ENCODE results near the gene NKAPD1. TPM values are rescaled to one million over a fixed set of nuclear protein-coding genes. Genes with fewer than 3 reads are reported as not detected.

Gene NKAPD1
- total RNA-seq, 2 donors from 2014 or later, result 12.5 to 12.8 TPM

DNA sequence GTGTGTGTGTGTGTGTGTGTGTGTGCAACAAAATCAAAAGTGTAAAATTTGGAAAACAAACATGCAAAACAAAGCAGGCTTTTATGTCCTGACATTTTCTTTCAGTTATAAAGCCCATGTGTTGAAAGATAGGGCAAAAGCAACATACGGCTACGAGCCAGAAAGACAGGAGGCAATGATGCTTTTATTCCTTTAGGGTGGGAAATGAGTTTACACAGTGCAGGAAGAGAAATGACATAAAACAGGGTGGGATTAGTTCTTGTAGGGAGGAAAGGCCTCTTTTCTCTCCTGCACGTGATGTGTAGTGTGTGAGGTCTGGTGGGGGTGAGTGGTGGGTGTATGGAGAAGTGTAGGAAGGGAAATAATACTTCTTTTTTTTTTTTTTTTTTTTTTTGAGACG lies 60.4 kb downstream of the NKAPD1 start:
- TF ChIP-seq, protein P1, sequence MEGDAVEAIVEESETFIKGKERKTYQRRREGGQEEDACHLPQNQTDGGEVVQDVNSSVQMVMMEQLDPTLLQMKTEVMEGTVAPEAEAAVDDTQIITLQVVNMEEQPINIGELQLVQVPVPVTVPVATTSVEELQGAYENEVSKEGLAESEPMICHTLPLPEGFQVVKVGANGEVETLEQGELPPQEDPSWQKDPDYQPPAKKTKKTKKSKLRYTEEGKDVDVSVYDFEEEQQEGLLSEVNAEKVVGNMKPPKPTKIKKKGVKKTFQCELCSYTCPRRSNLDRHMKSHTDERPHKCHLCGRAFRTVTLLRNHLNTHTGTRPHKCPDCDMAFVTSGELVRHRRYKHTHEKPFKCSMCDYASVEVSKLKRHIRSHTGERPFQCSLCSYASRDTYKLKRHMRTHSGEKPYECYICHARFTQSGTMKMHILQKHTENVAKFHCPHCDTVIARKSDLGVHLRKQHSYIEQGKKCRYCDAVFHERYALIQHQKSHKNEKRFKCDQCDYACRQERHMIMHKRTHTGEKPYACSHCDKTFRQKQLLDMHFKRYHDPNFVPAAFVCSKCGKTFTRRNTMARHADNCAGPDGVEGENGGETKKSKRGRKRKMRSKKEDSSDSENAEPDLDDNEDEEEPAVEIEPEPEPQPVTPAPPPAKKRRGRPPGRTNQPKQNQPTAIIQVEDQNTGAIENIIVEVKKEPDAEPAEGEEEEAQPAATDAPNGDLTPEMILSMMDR (IDR thresholded peaks at IDR 0.05), result no peak
- Histone ChIP-seq H3K27ac (peak overlapping the region; percentile 50), H3K9me3 (no peaks in the 10 kb centered on the region), H3K9ac (ENCODE audit: low read depth in 2 of 2, low read length in 2 of 2) (peak overlapping the region in 1 of 2 donors; percentile 63), H3K4me1 (peaks cover 9% of the 10 kb centered on the region), H3K4me3 (no peak overlapping the region), H3K36me3 (no peaks in the 10 kb centered on the region), H3K27me3 (no peaks in the 10 kb centered on the region)
- intact Hi-C loops (cut with DNase I), result no loop called here
- peak; percentile 48 for DNase-seq

Other genes with a start within 250 kb of the NKAPD1 start
- gene ALG9, start 202.7 kb upstream of the NKAPD1 start, total RNA-seq, result 10 to 100 TPM; 23.2 to 25.2 TPM
- 1 to 10 TPM; 1.6 to 2.1 TPM for gene FDXACB1, start 195.1 kb upstream of the NKAPD1 start, total RNA-seq
- 10 to 100 TPM; 18.8 to 20.0 TPM for gene CFAP68, start 194.8 kb upstream of the NKAPD1 start, total RNA-seq
- 100 to 1,000 TPM in 1 of 2 donors, 10 to 100 TPM in 1; 10.6 to 166 TPM for gene CRYAB, start 162.5 kb upstream of the NKAPD1 start, total RNA-seq
- gene HSPB2, start 161.6 kb upstream of the NKAPD1 start, total RNA-seq, result 1 to 10 TPM in 1 of 2 donors, under 1 TPM in 1; 0.25 to 2.2 TPM
- gene C11orf52, start 155.4 kb upstream of the NKAPD1 start, total RNA-seq, result 1 to 10 TPM; 7.3 to 8.8 TPM
- gene DIXDC1, start 137.0 kb upstream of the NKAPD1 start, total RNA-seq, result 10 to 100 TPM in 1 of 2 donors, 1 to 10 TPM in 1; 4.0 to 13.8 TPM
- 10 to 100 TPM; 67.3 to 73.4 TPM for gene DLAT, start 48.9 kb upstream of the NKAPD1 start, total RNA-seq
- 1 to 10 TPM in 1 of 2 donors, under 1 TPM in 1; 0.82 to 1.0 TPM for gene PIH1D2, start 282 bp upstream of the NKAPD1 start, total RNA-seq
- gene TIMM8B, start 12.5 kb downstream of the NKAPD1 start, total RNA-seq, result 10 to 100 TPM; 40.7 to 93.9 TPM
- 100 to 1,000 TPM; 274 to 276 TPM for gene SDHD, start 12.6 kb downstream of the NKAPD1 start, total RNA-seq
- gene IL18, start 89.8 kb downstream of the NKAPD1 start, total RNA-seq, result 10 to 100 TPM; 42.3 to 63.4 TPM
- under 1 TPM in 1 of 2 donors, not detected in 1; 0.42 TPM for gene TEX12, start 93.1 kb downstream of the NKAPD1 start, total RNA-seq
- gene BCO2, start 101.2 kb downstream of the NKAPD1 start, total RNA-seq, result 1 to 10 TPM; 1.7 to 6.0 TPM
- 10 to 100 TPM; 33.3 to 34.6 TPM for gene PTS, start 152.1 kb downstream of the NKAPD1 start, total RNA-seq
- gene PLET1, start 186.6 kb downstream of the NKAPD1 start, total RNA-seq, result not detected